Activated T-helper 17 cell treated with anti-CD3 and anti-CD28 coated beads, Interleukin-2, amount 50 U/mL, for 72 hours (primary cell): ENCODE results near the gene P4HA1. TPM values are rescaled to one million over a fixed set of nuclear protein-coding genes. Genes with fewer than 3 reads are reported as not detected.
A peak's percentile ranks its signal among the peaks of the same experiment; 100 is the strongest.
"Not testable (repeated sequence)": the region's sequence is repeated elsewhere in the genome, so short reads cannot be mapped to it uniquely, and the experiment has no call there.

Experiments
- ATAC-seq: fragments of 150-1000 bp; cut with Tn5 transposase; replicated peaks from 2 replicates; pipeline ENCODE4 v1.10.0; 2021; ENCODE audit warnings: mild to moderate bottlenecking, moderate library complexity
- H3K27ac Mint-ChIP-seq: one replicate; pipeline ENCODE4 v1.8.0; 2022; ENCODE audit warnings: mixed read lengths
- H3K27me3 Mint-ChIP-seq: one replicate; pipeline ENCODE4 v1.8.0; 2022; ENCODE audit warnings: mixed read lengths
- H3K36me3 Mint-ChIP-seq: one replicate; pipeline ENCODE4 v1.8.0; 2022; ENCODE audit warnings: low read depth, mild to moderate bottlenecking, mixed read lengths
- H3K4me1 Mint-ChIP-seq: one replicate; pipeline ENCODE4 v1.8.0; 2022; ENCODE audit warnings: mixed read lengths
- H3K4me3 Mint-ChIP-seq: one replicate; pipeline ENCODE4 v1.8.0; 2022; ENCODE audit warnings: mild to moderate bottlenecking, mixed read lengths
- H3K9me3 Mint-ChIP-seq: one replicate; pipeline ENCODE4 v1.8.0; 2022; ENCODE audit warnings: mixed read lengths
- total RNA-seq, 2 donors: library from RNA; stranded (reverse); gene quantifications; one replicate each; pipeline ENCODE4 v1.2.3, GENCODE V29; 2022

P4HA1 gene
- total RNA-seq, 2 donors from 2014 or later = 56.6 to 145 TPM

- H3K36me3 Mint-ChIP-seq = peaks cover 61% of the 10 kb centered on the region
- H3K27ac Mint-ChIP-seq = peak overlapping the region; percentile 7
These were observed 95.7 kb downstream of the P4HA1 start for GRCh38 chr10:73000973-73001372.

GRCh38 chr10:72997099-72997498, 99.6 kb downstream of the P4HA1 start:
- ATAC-seq = no peak
- Mint-ChIP-seq H3K4me3 (no peak overlapping the region), H3K27ac (peak overlapping the region; percentile 13), H3K4me1 (no peaks in the 10 kb centered on the region), H3K36me3 (peaks cover 44% of the 10 kb centered on the region), H3K27me3 (no peaks in the 10 kb centered on the region), H3K9me3 (peaks cover 4% of the 10 kb centered on the region)

More at GRCh38 chr10:73000973-73001372, 95.7 kb downstream of the P4HA1 start:
- no peaks in the 10 kb centered on the region for H3K4me1 Mint-ChIP-seq
- H3K4me3 Mint-ChIP-seq = no peak overlapping the region
- H3K27me3 Mint-ChIP-seq = no peaks in the 10 kb centered on the region
- H3K9me3 Mint-ChIP-seq = peaks cover 4% of the 10 kb centered on the region
- ATAC-seq = no peak

- not testable (repeated sequence) for H3K4me1 Mint-ChIP-seq, H3K27me3 Mint-ChIP-seq, H3K27ac Mint-ChIP-seq, H3K9me3 Mint-ChIP-seq, ATAC-seq, H3K4me3 Mint-ChIP-seq
- H3K36me3 Mint-ChIP-seq = peaks cover 46% of the 10 kb centered on the region
These were observed 101.2 kb downstream of the P4HA1 start for GRCh38 chr10:72995459-72995858.

- H3K36me3 Mint-ChIP-seq = peaks cover 58% of the 10 kb centered on the region
- not testable (repeated sequence) for H3K27me3 Mint-ChIP-seq, H3K4me3 Mint-ChIP-seq, H3K9me3 Mint-ChIP-seq, H3K4me1 Mint-ChIP-seq, H3K27ac Mint-ChIP-seq, ATAC-seq
These were observed 106.9 kb downstream of the P4HA1 start for GRCh38 chr10:72989771-72990170.

- peaks cover 19% of the 10 kb centered on the region for H3K36me3 Mint-ChIP-seq
- H3K9me3 Mint-ChIP-seq, ATAC-seq, H3K27me3 Mint-ChIP-seq, H3K4me1 Mint-ChIP-seq, H3K27ac Mint-ChIP-seq, H3K4me3 Mint-ChIP-seq: not testable (repeated sequence)
These were observed 112.0 kb downstream of the P4HA1 start for GRCh38 chr10:72984618-72985017.

GRCh38 chr10:72981882-72982529, 114.7 kb downstream of the P4HA1 start:
- Mint-ChIP-seq H3K27me3 (peaks cover 8% of the 10 kb centered on the region), H3K27ac (no peak overlapping the region), H3K4me3 (no peak overlapping the region), H3K36me3 (peaks cover 4% of the 10 kb centered on the region), H3K9me3 (peaks cover 27% of the 10 kb centered on the region), H3K4me1 (no peaks in the 10 kb centered on the region)
- ATAC-seq = peak; percentile 18

GRCh38 chr10:72981028-72981881, 115.4 kb downstream of the P4HA1 start:
- Mint-ChIP-seq H3K27me3 (peaks cover 10% of the 10 kb centered on the region), H3K4me1 (no peaks in the 10 kb centered on the region), H3K9me3 (peaks cover 29% of the 10 kb centered on the region), H3K4me3 (no peak overlapping the region), H3K27ac (no peak overlapping the region), H3K36me3 (peaks cover 6% of the 10 kb centered on the region)
- peak; percentile 11 for ATAC-seq

- Mint-ChIP-seq H3K4me3 (no peak overlapping the region), H3K27me3 (peaks cover 10% of the 10 kb centered on the region), H3K9me3 (peaks cover 29% of the 10 kb centered on the region), H3K27ac (no peak overlapping the region), H3K4me1 (no peaks in the 10 kb centered on the region), H3K36me3 (peaks cover 6% of the 10 kb centered on the region)
- ATAC-seq = no peak
These were observed 116.3 kb downstream of the P4HA1 start for GRCh38 chr10:72980348-72980747.

- no peak overlapping the region for H3K4me3 Mint-ChIP-seq
- H3K4me1 Mint-ChIP-seq = no peaks in the 10 kb centered on the region
- peaks cover 29% of the 10 kb centered on the region for H3K9me3 Mint-ChIP-seq
- no peak for ATAC-seq
- no peak overlapping the region for H3K27ac Mint-ChIP-seq
- peaks cover 6% of the 10 kb centered on the region for H3K36me3 Mint-ChIP-seq
- peaks cover 12% of the 10 kb centered on the region for H3K27me3 Mint-ChIP-seq
These were observed 117.0 kb downstream of the P4HA1 start for GRCh38 chr10:72979709-72980108.

GRCh38 chr10:72976886-72977285, 119.8 kb downstream of the P4HA1 start:
- peaks cover 6% of the 10 kb centered on the region for H3K36me3 Mint-ChIP-seq
- H3K27me3 Mint-ChIP-seq = peaks cover 15% of the 10 kb centered on the region
- H3K4me1 Mint-ChIP-seq = no peaks in the 10 kb centered on the region
- H3K9me3 Mint-ChIP-seq = peaks cover 29% of the 10 kb centered on the region
- no peak overlapping the region for H3K4me3 Mint-ChIP-seq
- no peak for ATAC-seq
- H3K27ac Mint-ChIP-seq = no peak overlapping the region

Other genes starting within 250 kb of the P4HA1 start
- not detected for gene OIT3, start 203.1 kb downstream of the P4HA1 start, total RNA-seq
- not detected for gene PLA2G12B, start 142.1 kb downstream of the P4HA1 start, total RNA-seq
- gene NUDT13, start 13.6 kb upstream of the P4HA1 start, total RNA-seq = 1 to 10 TPM in 1 of 2 donors, under 1 TPM in 1; 0.91 to 1.3 TPM
- gene ECD, start 71.1 kb upstream of the P4HA1 start, total RNA-seq = 10 to 100 TPM; 27.8 to 29.6 TPM
- 10 to 100 TPM; 12.6 to 20.8 TPM for gene FAM149B1, start 71.3 kb upstream of the P4HA1 start, total RNA-seq
- 10 to 100 TPM; 43.5 to 68.1 TPM for gene DNAJC9, start 150.4 kb upstream of the P4HA1 start, total RNA-seq
- 100 to 1,000 TPM in 1 of 2 donors, 10 to 100 TPM in 1; 69.5 to 112 TPM for gene MRPS16, start 155.8 kb upstream of the P4HA1 start, total RNA-seq